ENCODE data around the gene UMODL1. TPM values are rescaled to one million over a fixed set of nuclear protein-coding genes. Genes with fewer than 3 reads are reported as not detected.
"Not testable (repeated sequence)": the region's sequence is repeated elsewhere in the genome, so short reads cannot be mapped to it uniquely, and the experiment has no call there.

The UMODL1 gene
- total RNA-seq, 1 experiment from 2014 or later: 0.18 TPM

DNA sequence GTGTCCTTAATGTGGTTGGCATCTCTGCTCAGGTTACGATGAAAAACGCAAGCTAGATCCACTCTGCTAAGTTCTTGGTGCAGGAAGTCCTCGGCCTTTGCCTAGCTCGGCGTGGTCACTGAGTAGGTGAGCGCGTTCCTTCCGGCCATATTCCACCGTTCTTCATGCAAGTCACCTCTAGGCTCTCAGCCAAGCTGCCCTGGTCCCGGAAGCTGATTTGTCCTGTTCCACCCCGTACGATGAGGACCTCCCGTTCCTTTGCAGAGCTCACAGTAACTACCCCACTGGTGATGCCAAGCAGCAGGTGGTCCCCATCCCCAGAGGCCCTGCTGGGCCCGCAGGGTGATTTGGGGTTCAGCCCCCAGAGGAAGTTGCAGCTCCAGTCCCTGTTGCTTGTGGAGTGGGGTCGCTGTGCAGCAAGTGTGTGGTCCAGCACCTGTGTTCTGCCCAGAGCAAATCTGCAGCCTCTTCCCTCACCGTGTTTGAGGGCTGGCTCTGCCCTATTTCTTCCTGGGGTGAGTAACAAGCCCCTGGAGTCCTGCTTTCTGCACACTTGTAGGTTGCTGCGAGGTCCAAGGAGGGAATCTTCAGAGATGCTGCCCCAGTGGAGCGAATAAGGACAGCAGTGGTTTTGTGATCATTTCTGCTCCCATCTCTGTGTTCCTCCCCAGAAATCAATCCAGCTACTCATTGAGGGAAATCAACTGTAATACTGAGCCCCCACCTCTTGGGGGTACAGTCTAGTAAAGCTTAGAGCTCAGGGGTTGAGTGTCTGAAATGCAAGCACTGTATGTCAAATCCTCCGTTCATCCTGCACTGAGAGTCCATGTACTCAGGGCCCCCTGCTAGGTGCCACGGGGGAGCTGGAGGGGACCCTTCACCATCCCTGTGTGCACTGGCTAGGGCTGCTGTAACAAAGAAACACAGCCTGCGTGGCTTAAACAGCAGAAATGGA, 2.3 kb downstream of the UMODL1 start:
- DNase-seq (ENCODE audit: low read depth, low spot score): no peak
- TF ChIP-seq SIN3A (IDR thresholded peaks at IDR 0.05; ENCODE audit: borderline replicate concordance, insufficient read depth, low read depth, low read length): no peak
- TF ChIP-seq, protein P1, sequence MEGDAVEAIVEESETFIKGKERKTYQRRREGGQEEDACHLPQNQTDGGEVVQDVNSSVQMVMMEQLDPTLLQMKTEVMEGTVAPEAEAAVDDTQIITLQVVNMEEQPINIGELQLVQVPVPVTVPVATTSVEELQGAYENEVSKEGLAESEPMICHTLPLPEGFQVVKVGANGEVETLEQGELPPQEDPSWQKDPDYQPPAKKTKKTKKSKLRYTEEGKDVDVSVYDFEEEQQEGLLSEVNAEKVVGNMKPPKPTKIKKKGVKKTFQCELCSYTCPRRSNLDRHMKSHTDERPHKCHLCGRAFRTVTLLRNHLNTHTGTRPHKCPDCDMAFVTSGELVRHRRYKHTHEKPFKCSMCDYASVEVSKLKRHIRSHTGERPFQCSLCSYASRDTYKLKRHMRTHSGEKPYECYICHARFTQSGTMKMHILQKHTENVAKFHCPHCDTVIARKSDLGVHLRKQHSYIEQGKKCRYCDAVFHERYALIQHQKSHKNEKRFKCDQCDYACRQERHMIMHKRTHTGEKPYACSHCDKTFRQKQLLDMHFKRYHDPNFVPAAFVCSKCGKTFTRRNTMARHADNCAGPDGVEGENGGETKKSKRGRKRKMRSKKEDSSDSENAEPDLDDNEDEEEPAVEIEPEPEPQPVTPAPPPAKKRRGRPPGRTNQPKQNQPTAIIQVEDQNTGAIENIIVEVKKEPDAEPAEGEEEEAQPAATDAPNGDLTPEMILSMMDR (IDR thresholded peaks at IDR 0.05): no peak
- no peak for TF ChIP-seq POLR2AphosphoS5 (IDR thresholded peaks at IDR 0.05; ENCODE audit: low read depth, low read length)
- TF ChIP-seq, protein P2, sequence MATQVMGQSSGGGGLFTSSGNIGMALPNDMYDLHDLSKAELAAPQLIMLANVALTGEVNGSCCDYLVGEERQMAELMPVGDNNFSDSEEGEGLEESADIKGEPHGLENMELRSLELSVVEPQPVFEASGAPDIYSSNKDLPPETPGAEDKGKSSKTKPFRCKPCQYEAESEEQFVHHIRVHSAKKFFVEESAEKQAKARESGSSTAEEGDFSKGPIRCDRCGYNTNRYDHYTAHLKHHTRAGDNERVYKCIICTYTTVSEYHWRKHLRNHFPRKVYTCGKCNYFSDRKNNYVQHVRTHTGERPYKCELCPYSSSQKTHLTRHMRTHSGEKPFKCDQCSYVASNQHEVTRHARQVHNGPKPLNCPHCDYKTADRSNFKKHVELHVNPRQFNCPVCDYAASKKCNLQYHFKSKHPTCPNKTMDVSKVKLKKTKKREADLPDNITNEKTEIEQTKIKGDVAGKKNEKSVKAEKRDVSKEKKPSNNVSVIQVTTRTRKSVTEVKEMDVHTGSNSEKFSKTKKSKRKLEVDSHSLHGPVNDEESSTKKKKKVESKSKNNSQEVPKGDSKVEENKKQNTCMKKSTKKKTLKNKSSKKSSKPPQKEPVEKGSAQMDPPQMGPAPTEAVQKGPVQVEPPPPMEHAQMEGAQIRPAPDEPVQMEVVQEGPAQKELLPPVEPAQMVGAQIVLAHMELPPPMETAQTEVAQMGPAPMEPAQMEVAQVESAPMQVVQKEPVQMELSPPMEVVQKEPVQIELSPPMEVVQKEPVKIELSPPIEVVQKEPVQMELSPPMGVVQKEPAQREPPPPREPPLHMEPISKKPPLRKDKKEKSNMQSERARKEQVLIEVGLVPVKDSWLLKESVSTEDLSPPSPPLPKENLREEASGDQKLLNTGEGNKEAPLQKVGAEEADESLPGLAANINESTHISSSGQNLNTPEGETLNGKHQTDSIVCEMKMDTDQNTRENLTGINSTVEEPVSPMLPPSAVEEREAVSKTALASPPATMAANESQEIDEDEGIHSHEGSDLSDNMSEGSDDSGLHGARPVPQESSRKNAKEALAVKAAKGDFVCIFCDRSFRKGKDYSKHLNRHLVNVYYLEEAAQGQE (IDR thresholded peaks at IDR 0.05; ENCODE audit: insufficient read depth in 1 of 2, low read depth in 2 of 2, low read length in 1 of 2): no peak
- TF ChIP-seq TCF7L2 (IDR thresholded peaks at IDR 0.05; ENCODE audit: low read depth, low read length): no peak
- BruUV-seq (replicated peaks): no TSS peak
- no peaks in the 10 kb centered on the region for H3K4me1 ChIP-seq (ENCODE audit: control insufficient read depth, insufficient read depth, low read length)
- no peak overlapping the region for H3K4me3 ChIP-seq (ENCODE audit: low read depth in 2 of 2, low read length in 2 of 2)
- intact Hi-C loops (cut with micrococcal nuclease; ENCODE audit: unreplicated experiment): no loop called here
- H3K9me3 ChIP-seq (ENCODE audit: control insufficient read depth, insufficient read depth, low read depth, low read length): no peaks in the 10 kb centered on the region
- no peak for ATAC-seq
- no peaks in the 10 kb centered on the region for H3K36me3 ChIP-seq (ENCODE audit: control insufficient read depth, insufficient read depth, low read length)
- H3K27ac ChIP-seq (ENCODE audit: low read length): no peak overlapping the region
- ChIA-PET CTCF (no interaction called here), POLR2A (no interaction called here)
- H3K27me3 ChIP-seq (ENCODE audit: control insufficient read depth, insufficient read depth, low read length): no peaks in the 10 kb centered on the region
- in situ Hi-C loops (cut with HindIII; ENCODE audit: low pct_unique_long_range_greater_than_20kb, low sequenced_read_pairs): no loop called here

DNA sequence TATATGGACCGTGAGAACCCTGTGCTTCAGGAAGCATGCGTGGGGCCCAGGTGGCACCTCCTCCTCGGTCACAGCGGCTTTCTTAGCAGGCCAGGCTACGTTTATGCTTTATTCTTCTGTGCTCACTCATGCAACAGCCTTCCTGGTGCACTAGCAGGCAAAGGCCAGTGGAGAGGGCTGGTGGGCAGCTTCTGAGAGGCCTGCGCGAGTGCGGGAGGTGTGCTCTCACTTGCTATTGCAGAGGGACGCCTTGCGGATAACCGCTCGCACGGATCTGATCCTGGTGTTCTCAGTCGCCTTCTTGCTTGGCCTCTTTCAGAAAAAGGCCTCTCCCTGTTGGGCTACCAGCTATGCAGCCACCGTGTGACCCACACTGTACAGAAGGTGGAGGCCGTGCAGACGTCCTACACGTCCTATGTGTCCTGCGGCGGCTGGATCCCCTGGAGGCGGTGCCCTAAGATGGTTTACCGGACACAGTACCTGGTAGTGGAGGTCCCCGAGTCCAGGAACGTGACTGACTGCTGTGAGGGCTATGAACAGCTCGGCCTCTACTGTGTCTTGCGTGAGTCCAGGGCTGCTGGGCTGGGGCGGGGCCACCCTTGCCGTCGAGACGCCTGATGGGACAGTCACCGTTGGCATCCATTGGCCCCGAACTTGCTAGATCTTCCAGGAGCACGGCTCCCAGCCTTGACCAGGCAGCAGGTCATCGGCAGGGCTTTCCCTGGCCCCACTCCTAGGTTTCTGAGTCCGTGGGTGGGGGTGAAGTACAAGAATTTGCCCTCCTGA, 4.8 kb downstream of the UMODL1 start:
- no peaks in the 10 kb centered on the region for H3K9me3 ChIP-seq (ENCODE audit: control insufficient read depth, insufficient read depth, low read depth, low read length)
- H3K4me3 ChIP-seq (ENCODE audit: low read depth in 2 of 2, low read length in 2 of 2): no peak overlapping the region
- no peaks in the 10 kb centered on the region for H3K36me3 ChIP-seq (ENCODE audit: control insufficient read depth, insufficient read depth, low read length)
- ATAC-seq: no peak
- ChIA-PET POLR2A (no interaction called here), CTCF (no interaction called here)
- TF ChIP-seq POLR2AphosphoS5 (IDR thresholded peaks at IDR 0.05; ENCODE audit: low read depth, low read length): no peak
- no TSS peak for BruUV-seq (replicated peaks)
- intact Hi-C loops (cut with micrococcal nuclease; ENCODE audit: unreplicated experiment) (no loop called here), in situ Hi-C loops (cut with HindIII; ENCODE audit: low pct_unique_long_range_greater_than_20kb, low sequenced_read_pairs) (no loop called here)
- no peak overlapping the region for H3K27ac ChIP-seq (ENCODE audit: low read length)
- H3K4me1 ChIP-seq (ENCODE audit: control insufficient read depth, insufficient read depth, low read length): no peaks in the 10 kb centered on the region
- H3K27me3 ChIP-seq (ENCODE audit: control insufficient read depth, insufficient read depth, low read length): no peaks in the 10 kb centered on the region
- no peak for DNase-seq (ENCODE audit: low read depth, low spot score)

- intact Hi-C loops (cut with micrococcal nuclease; ENCODE audit: unreplicated experiment); BruUV-seq (replicated peaks); POLR2A ChIA-PET; DNase-seq (ENCODE audit: low read depth, low spot score); H3K27me3 ChIP-seq (ENCODE audit: control insufficient read depth, insufficient read depth, low read length); H3K36me3 ChIP-seq (ENCODE audit: control insufficient read depth, insufficient read depth, low read length); H3K27ac ChIP-seq (ENCODE audit: low read length); CTCF ChIA-PET; in situ Hi-C loops (cut with HindIII; ENCODE audit: low pct_unique_long_range_greater_than_20kb, low sequenced_read_pairs); H3K4me3 ChIP-seq (ENCODE audit: low read depth in 2 of 2, low read length in 2 of 2); H3K4me1 ChIP-seq (ENCODE audit: control insufficient read depth, insufficient read depth, low read length); ATAC-seq; H3K9me3 ChIP-seq (ENCODE audit: control insufficient read depth, insufficient read depth, low read depth, low read length): not testable (repeated sequence)
These were observed 6.6 kb downstream of the UMODL1 start for GRCh38 chr21:42077685-42078238.

DNA sequence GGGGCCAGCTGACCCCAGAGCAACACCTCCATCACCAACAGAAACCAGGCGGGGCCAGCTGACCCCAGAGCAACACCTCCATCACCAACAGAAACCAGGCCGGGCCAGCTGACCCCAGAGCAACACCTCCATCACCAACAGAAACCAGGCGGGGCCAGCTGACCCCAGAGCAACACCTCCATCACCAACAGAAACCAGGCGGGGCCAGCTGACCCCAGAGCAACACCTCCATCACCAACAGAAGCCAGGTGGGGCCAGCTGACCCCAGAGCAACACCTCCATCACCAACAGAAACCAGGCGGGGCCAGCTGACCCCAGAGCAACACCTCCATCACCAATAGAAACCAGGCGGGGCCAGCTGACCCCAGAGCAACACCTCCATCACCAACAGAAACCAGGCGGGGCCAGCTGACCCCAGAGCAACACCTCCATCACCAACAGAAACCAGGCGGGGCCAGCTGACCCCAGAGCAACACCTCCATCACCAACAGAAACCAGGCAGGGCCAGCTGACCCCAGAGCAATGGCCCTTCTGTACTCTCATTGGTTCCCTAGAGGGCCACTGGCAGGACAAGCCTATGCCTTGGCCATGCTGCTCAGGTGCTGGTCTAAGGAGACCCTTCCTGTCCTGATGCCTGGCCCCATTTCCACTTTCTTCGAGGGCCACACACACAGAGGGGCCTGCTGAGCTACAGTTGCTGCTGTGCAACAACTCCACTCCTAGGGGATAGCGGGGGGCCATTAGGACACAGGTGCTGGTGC, 7.3 kb downstream of the UMODL1 start:
- POLR2A ChIA-PET; H3K4me1 ChIP-seq (ENCODE audit: control insufficient read depth, insufficient read depth, low read length); CTCF ChIA-PET; H3K9me3 ChIP-seq (ENCODE audit: control insufficient read depth, insufficient read depth, low read depth, low read length); intact Hi-C loops (cut with micrococcal nuclease; ENCODE audit: unreplicated experiment); ATAC-seq; H3K4me3 ChIP-seq (ENCODE audit: low read depth in 2 of 2, low read length in 2 of 2); in situ Hi-C loops (cut with HindIII; ENCODE audit: low pct_unique_long_range_greater_than_20kb, low sequenced_read_pairs); DNase-seq (ENCODE audit: low read depth, low spot score); H3K36me3 ChIP-seq (ENCODE audit: control insufficient read depth, insufficient read depth, low read length); H3K27me3 ChIP-seq (ENCODE audit: control insufficient read depth, insufficient read depth, low read length); BruUV-seq (replicated peaks); H3K27ac ChIP-seq (ENCODE audit: low read length): not testable (repeated sequence)
